WTC11 (cell line): ENCODE results near the gene REN. TPM values are rescaled to one million over a fixed set of nuclear protein-coding genes. Genes with fewer than 3 reads are reported as not detected.

Experiments used
- ATAC-seq: fragments of 200-7000 bp; cut with Tn5 transposase; 2 replicates; pipeline ENCODE4 v1.10.0; 2021; ENCODE audit warnings: mild to moderate bottlenecking, moderate library complexity
- CTCF ChIA-PET: fragments of 300-600 bp; sonication (Branson Sonifier 250); formaldehyde crosslinking; loops from one replicate; lab custom pipeline; 2021; ENCODE audit warnings: antibody characterized with exemption; lab: Charles Lee
- POLR2A ChIA-PET: fragments of 350-600 bp; sonication (Branson Sonifier 250); formaldehyde crosslinking; loops from one replicate; lab custom pipeline; 2021; ENCODE audit warnings: antibody characterized with exemption; lab: Charles Lee
- DNase-seq: peaks from one replicate; pipeline ENCODE4 v3.0.0; 2021; ENCODE audit warnings: low spot score
- H3K27ac Mint-ChIP-seq: 2 replicates; pipeline ENCODE4 v1.8.0; 2021; ENCODE audit warnings: mixed read lengths
- H3K27me3 Mint-ChIP-seq: 2 replicates; pipeline ENCODE4 v1.8.0; 2021; ENCODE audit warnings: low read depth, mild to moderate bottlenecking, moderate library complexity, mixed read lengths
- H3K36me3 Mint-ChIP-seq: 2 replicates; pipeline ENCODE4 v1.8.0; 2021; ENCODE audit warnings: mixed read lengths
- H3K4me1 Mint-ChIP-seq: 2 replicates; pipeline ENCODE4 v1.8.0; 2022; ENCODE audit warnings: mixed read lengths
- H3K4me3 Mint-ChIP-seq: 2 replicates; pipeline ENCODE4 v1.8.0; 2021; ENCODE audit warnings: mild to moderate bottlenecking, moderate library complexity, mixed read lengths
- H3K9me3 Mint-ChIP-seq: 2 replicates; pipeline ENCODE4 v1.8.0; 2021; ENCODE audit warnings: mixed read lengths
- HMGA2 ChIP-seq: fragments of 250-450 bp; sonication (Bioruptor Pico); IDR thresholded peaks from 2 replicates; pipeline ENCODE4 v1.4.0; 2021; ENCODE audit warnings: mild to moderate bottlenecking, moderate library complexity
- IRF2 ChIP-seq: sonication (generic); formaldehyde crosslinking; IDR thresholded peaks from 2 replicates; pipeline ENCODE4 v1.8.0; 2022; ENCODE audit warnings: low read depth, missing genetic modification reagents, borderline replicate concordance
- PRRX2 ChIP-seq: fragments of 250-450 bp; sonication (Bioruptor Pico); IDR thresholded peaks from 2 replicates; pipeline ENCODE4 v1.8.0; 2021; ENCODE audit warnings: mild to moderate bottlenecking
- RORB ChIP-seq: fragments of 250-450 bp; sonication (Bioruptor Pico); IDR thresholded peaks from 2 replicates; pipeline ENCODE4 v1.9.0; 2021; ENCODE audit warnings: mild to moderate bottlenecking
- ZNF263 ChIP-seq: sonication (generic); formaldehyde crosslinking; IDR thresholded peaks from 2 replicates; pipeline ENCODE4 v1.8.1; 2022; ENCODE audit warnings: low read depth, mild to moderate bottlenecking, moderate library complexity, missing genetic modification reagents
- ZNF416 ChIP-seq: fragments of 250-450 bp; sonication (Bioruptor Pico); IDR thresholded peaks from 2 replicates; pipeline ENCODE4 v1.9.0; 2021; ENCODE audit warnings: mild to moderate bottlenecking, inconsistent platforms
- total RNA-seq: library from RNA; stranded (reverse); gene quantifications from 3 replicates; pipeline ENCODE4 v1.2.3, GENCODE V29; 2021
- TF ChIP-seq, protein P1 (sequence below): sonication (generic); formaldehyde crosslinking; IDR thresholded peaks from 2 replicates; pipeline ENCODE4 v1.8.1; 2023; ENCODE audit warnings: mild to moderate bottlenecking, missing genetic modification reagents, borderline replicate concordance
- TF ChIP-seq, protein P2 (sequence below): sonication (generic); formaldehyde crosslinking; IDR thresholded peaks from 2 replicates; pipeline ENCODE4 v1.8.1; 2022; ENCODE audit warnings: low read depth, missing genetic modification reagents, borderline replicate concordance
- TF ChIP-seq, protein P3 (sequence below): sonication (generic); formaldehyde crosslinking; IDR thresholded peaks from 2 replicates; pipeline ENCODE4 v1.8.1; 2022; ENCODE audit warnings: mild to moderate bottlenecking, moderate library complexity, missing genetic modification reagents
- TF ChIP-seq, protein P4 (sequence below): sonication (generic); formaldehyde crosslinking; IDR thresholded peaks from 2 replicates; pipeline ENCODE4 v1.8.0; 2023; ENCODE audit warnings: missing genetic modification reagents, mild to moderate bottlenecking, borderline replicate concordance
- TF ChIP-seq, protein P5 (sequence below): sonication (generic); formaldehyde crosslinking; IDR thresholded peaks from 2 replicates; pipeline ENCODE4 v1.8.1; 2023; ENCODE audit warnings: mild to moderate bottlenecking, missing genetic modification reagents
- TF ChIP-seq, protein P6 (sequence below): fragments of 250-450 bp; sonication (Bioruptor Pico); IDR thresholded peaks from 2 replicates; pipeline ENCODE4 v1.9.0; 2021; ENCODE audit warnings: mild to moderate bottlenecking, borderline replicate concordance
- TF ChIP-seq, protein P7 (sequence below): fragments of 250-450 bp; sonication (Bioruptor Pico); conservative IDR thresholded peaks from 2 replicates; pipeline ENCODE4 v1.9.0; 2021; ENCODE audit warnings: mild to moderate bottlenecking

Gene REN
- total RNA-seq, 1 experiment from 2014 or later, result not detected

DNA sequence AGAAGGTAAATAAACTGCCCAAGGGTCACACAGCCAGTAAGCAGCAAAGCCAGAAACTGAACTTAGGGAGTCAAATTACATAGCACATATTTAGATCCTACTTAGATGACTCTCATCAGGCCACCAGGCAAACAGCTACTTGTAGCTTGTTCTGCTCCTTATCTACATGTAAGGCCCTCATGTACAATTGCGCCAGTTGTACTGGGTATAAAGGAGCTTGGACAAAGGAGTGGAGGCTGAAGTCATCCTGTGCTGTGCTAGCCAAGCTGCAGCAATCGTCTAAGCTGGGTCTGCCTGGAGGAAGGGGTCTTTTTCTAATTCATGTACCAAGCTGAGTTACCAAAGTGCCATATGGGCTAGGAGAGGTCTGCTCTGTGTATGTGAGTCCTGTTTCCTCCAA is 27.0 kb downstream of the REN start:
- H3K4me1 Mint-ChIP-seq, result 0 out of 2 replicates have a peak, but pooled peaks cover 2% of the 10 kb centered on the region
- CTCF ChIA-PET, result interaction anchor here (0.5 to 1.8 kb wide), 4 partner anchors 9 to 278 kb away, joined by 3 to 13 read pairs (median 6); no protein-coding TSS in a partner anchor
- no peak for ATAC-seq
- no peak for DNase-seq
- TF ChIP-seq, protein P1, sequence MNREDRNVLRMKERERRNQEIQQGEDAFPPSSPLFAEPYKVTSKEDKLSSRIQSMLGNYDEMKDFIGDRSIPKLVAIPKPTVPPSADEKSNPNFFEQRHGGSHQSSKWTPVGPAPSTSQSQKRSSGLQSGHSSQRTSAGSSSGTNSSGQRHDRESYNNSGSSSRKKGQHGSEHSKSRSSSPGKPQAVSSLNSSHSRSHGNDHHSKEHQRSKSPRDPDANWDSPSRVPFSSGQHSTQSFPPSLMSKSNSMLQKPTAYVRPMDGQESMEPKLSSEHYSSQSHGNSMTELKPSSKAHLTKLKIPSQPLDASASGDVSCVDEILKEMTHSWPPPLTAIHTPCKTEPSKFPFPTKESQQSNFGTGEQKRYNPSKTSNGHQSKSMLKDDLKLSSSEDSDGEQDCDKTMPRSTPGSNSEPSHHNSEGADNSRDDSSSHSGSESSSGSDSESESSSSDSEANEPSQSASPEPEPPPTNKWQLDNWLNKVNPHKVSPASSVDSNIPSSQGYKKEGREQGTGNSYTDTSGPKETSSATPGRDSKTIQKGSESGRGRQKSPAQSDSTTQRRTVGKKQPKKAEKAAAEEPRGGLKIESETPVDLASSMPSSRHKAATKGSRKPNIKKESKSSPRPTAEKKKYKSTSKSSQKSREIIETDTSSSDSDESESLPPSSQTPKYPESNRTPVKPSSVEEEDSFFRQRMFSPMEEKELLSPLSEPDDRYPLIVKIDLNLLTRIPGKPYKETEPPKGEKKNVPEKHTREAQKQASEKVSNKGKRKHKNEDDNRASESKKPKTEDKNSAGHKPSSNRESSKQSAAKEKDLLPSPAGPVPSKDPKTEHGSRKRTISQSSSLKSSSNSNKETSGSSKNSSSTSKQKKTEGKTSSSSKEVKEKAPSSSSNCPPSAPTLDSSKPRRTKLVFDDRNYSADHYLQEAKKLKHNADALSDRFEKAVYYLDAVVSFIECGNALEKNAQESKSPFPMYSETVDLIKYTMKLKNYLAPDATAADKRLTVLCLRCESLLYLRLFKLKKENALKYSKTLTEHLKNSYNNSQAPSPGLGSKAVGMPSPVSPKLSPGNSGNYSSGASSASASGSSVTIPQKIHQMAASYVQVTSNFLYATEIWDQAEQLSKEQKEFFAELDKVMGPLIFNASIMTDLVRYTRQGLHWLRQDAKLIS (CRISPR knock-in tag), result no peak
- no peak overlapping the region for H3K4me3 Mint-ChIP-seq
- no peaks in the 10 kb centered on the region for H3K9me3 Mint-ChIP-seq
- peaks cover 11% of the 10 kb centered on the region for H3K27me3 Mint-ChIP-seq
- POLR2A ChIA-PET, result interaction anchor here (1.0 kb wide), 1 partner anchor 10 kb away, joined by 4 read pairs; no protein-coding TSS in a partner anchor
- H3K27ac Mint-ChIP-seq, result no peak overlapping the region
- H3K36me3 Mint-ChIP-seq, result peaks cover 4% of the 10 kb centered on the region; the same call in 1 of the 2 replicates

DNA sequence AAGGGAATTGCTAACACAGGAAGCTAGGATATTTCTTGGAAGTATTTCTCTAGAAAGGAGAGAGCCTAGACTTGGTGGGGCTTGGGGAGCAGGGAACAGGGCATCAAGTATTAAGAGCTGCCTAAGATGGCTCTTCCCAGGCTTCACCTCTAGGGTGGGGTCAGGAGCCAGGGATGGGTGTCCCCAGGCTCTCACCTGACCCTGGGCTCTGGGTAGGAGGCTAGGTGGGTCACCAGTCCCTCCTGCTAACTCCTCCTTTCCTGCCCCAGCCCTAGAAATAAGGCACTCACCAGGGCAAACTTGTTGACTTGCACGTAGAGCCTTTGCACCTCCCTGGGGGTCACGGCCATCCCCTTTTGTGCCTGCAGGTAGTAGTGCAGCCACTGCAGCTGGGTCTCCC is 29.3 kb downstream of the REN start:
- no peak overlapping the region for H3K27ac Mint-ChIP-seq
- no peak overlapping the region for H3K4me3 Mint-ChIP-seq
- POLR2A ChIA-PET, result interaction anchor here (0.5 to 1.5 kb wide), 2 partner anchors 15 to 117 kb away, joined by 4 read pairs; partner anchors contain the start of gene ETNK2
- H3K4me1 Mint-ChIP-seq, result no peaks in the 10 kb centered on the region
- no peaks in the 10 kb centered on the region for H3K9me3 Mint-ChIP-seq
- peaks cover 9% of the 10 kb centered on the region for H3K27me3 Mint-ChIP-seq
- ATAC-seq, result peak; percentile 59
- CTCF ChIA-PET, result interaction anchor here (0.5 to 3.0 kb wide), 8 partner anchors 8 to 354 kb away, joined by 3 to 20 read pairs (median 4); partner anchors contain the start of gene ETNK2
- DNase-seq, result no peak
- peaks cover 9% of the 10 kb centered on the region for H3K36me3 Mint-ChIP-seq
- TF ChIP-seq HMGA2 (CRISPR knock-in tag), result no peak
- TF ChIP-seq, protein P2, sequence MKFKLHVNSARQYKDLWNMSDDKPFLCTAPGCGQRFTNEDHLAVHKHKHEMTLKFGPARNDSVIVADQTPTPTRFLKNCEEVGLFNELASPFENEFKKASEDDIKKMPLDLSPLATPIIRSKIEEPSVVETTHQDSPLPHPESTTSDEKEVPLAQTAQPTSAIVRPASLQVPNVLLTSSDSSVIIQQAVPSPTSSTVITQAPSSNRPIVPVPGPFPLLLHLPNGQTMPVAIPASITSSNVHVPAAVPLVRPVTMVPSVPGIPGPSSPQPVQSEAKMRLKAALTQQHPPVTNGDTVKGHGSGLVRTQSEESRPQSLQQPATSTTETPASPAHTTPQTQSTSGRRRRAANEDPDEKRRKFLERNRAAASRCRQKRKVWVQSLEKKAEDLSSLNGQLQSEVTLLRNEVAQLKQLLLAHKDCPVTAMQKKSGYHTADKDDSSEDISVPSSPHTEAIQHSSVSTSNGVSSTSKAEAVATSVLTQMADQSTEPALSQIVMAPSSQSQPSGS (CRISPR knock-in tag), result no peak
- TF ChIP-seq, protein P3, sequence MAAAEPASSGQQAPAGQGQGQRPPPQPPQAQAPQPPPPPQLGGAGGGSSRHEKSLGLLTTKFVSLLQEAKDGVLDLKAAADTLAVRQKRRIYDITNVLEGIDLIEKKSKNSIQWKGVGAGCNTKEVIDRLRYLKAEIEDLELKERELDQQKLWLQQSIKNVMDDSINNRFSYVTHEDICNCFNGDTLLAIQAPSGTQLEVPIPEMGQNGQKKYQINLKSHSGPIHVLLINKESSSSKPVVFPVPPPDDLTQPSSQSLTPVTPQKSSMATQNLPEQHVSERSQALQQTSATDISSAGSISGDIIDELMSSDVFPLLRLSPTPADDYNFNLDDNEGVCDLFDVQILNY (CRISPR knock-in tag), result no peak
- no peak for TF ChIP-seq PRRX2 (CRISPR knock-in tag)
- TF ChIP-seq, protein P4, sequence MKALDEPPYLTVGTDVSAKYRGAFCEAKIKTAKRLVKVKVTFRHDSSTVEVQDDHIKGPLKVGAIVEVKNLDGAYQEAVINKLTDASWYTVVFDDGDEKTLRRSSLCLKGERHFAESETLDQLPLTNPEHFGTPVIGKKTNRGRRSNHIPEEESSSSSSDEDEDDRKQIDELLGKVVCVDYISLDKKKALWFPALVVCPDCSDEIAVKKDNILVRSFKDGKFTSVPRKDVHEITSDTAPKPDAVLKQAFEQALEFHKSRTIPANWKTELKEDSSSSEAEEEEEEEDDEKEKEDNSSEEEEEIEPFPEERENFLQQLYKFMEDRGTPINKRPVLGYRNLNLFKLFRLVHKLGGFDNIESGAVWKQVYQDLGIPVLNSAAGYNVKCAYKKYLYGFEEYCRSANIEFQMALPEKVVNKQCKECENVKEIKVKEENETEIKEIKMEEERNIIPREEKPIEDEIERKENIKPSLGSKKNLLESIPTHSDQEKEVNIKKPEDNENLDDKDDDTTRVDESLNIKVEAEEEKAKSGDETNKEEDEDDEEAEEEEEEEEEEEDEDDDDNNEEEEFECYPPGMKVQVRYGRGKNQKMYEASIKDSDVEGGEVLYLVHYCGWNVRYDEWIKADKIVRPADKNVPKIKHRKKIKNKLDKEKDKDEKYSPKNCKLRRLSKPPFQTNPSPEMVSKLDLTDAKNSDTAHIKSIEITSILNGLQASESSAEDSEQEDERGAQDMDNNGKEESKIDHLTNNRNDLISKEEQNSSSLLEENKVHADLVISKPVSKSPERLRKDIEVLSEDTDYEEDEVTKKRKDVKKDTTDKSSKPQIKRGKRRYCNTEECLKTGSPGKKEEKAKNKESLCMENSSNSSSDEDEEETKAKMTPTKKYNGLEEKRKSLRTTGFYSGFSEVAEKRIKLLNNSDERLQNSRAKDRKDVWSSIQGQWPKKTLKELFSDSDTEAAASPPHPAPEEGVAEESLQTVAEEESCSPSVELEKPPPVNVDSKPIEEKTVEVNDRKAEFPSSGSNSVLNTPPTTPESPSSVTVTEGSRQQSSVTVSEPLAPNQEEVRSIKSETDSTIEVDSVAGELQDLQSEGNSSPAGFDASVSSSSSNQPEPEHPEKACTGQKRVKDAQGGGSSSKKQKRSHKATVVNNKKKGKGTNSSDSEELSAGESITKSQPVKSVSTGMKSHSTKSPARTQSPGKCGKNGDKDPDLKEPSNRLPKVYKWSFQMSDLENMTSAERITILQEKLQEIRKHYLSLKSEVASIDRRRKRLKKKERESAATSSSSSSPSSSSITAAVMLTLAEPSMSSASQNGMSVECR (CRISPR knock-in tag), result no peak
- TF ChIP-seq, protein P5, sequence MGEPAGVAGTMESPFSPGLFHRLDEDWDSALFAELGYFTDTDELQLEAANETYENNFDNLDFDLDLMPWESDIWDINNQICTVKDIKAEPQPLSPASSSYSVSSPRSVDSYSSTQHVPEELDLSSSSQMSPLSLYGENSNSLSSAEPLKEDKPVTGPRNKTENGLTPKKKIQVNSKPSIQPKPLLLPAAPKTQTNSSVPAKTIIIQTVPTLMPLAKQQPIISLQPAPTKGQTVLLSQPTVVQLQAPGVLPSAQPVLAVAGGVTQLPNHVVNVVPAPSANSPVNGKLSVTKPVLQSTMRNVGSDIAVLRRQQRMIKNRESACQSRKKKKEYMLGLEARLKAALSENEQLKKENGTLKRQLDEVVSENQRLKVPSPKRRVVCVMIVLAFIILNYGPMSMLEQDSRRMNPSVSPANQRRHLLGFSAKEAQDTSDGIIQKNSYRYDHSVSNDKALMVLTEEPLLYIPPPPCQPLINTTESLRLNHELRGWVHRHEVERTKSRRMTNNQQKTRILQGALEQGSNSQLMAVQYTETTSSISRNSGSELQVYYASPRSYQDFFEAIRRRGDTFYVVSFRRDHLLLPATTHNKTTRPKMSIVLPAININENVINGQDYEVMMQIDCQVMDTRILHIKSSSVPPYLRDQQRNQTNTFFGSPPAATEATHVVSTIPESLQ, result no peak
- TF ChIP-seq IRF2 (CRISPR knock-in tag), result no peak
- TF ChIP-seq RORB (CRISPR knock-in tag), result no peak
- no peak for TF ChIP-seq ZNF416 (CRISPR knock-in tag)
- TF ChIP-seq, protein P6, sequence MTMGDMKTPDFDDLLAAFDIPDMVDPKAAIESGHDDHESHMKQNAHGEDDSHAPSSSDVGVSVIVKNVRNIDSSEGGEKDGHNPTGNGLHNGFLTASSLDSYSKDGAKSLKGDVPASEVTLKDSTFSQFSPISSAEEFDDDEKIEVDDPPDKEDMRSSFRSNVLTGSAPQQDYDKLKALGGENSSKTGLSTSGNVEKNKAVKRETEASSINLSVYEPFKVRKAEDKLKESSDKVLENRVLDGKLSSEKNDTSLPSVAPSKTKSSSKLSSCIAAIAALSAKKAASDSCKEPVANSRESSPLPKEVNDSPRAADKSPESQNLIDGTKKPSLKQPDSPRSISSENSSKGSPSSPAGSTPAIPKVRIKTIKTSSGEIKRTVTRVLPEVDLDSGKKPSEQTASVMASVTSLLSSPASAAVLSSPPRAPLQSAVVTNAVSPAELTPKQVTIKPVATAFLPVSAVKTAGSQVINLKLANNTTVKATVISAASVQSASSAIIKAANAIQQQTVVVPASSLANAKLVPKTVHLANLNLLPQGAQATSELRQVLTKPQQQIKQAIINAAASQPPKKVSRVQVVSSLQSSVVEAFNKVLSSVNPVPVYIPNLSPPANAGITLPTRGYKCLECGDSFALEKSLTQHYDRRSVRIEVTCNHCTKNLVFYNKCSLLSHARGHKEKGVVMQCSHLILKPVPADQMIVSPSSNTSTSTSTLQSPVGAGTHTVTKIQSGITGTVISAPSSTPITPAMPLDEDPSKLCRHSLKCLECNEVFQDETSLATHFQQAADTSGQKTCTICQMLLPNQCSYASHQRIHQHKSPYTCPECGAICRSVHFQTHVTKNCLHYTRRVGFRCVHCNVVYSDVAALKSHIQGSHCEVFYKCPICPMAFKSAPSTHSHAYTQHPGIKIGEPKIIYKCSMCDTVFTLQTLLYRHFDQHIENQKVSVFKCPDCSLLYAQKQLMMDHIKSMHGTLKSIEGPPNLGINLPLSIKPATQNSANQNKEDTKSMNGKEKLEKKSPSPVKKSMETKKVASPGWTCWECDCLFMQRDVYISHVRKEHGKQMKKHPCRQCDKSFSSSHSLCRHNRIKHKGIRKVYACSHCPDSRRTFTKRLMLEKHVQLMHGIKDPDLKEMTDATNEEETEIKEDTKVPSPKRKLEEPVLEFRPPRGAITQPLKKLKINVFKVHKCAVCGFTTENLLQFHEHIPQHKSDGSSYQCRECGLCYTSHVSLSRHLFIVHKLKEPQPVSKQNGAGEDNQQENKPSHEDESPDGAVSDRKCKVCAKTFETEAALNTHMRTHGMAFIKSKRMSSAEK (CRISPR knock-in tag), result no peak
- no peak for TF ChIP-seq ZNF263 (CRISPR knock-in tag)
- TF ChIP-seq, protein P7, sequence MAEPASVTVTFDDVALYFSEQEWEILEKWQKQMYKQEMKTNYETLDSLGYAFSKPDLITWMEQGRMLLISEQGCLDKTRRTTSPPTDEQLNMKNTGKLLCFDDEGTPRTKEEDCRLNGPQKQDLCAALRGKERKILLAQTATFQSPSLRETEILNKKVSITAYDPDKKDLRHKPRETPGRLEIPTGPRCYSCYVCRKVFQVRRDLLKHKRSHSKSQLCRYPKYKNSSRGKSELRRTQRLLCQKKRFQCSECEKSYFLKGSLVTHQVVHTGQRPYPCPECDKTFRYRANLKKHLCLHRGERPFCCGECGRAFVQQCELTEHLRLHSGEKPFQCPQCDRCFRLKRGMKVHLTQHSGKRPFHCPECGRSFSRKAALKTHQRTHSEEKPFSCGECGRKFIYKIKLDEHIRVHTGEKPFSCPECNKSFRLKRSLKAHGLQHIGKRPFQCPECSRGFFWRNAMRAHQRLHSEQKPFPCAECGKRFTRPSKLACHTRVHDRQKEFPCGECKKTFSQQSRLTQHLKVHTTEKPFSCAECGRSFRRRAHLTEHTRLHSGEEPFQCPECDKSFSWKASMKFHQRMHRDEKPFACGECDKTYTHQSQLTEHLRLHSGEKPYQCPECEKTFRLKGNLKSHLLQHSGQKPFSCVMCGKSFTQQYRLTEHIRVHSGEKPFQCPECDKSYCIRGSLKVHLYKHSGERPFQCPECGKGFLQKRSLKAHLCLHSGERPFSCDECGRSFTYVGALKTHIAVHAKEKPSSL (CRISPR knock-in tag), result no peak
